Kidney (tissue), 14 donors: ENCODE data around the gene CYLC2. TPM values are rescaled to one million over a fixed set of nuclear protein-coding genes. Genes with fewer than 3 reads are reported as not detected.

ENCODE experiments used
- DNase-seq, 5 donors: peaks; one replicate each; pipeline ENCODE4 v3.0.0-alpha.2; 2013 to 2020
- FAIRE-seq: peaks from 2 replicates; lab custom pipeline; 2012; peaks lifted over from hg19 to GRCh38; lab: Jason Lieb, UNC
- H3K27ac ChIP-seq, 2 donors: one replicate each; pipeline ENCODE4 v1.7.0; 2013; ENCODE audit warnings: low read depth in 2 of 2, low read length in 2 of 2, inconsistent platforms in 1 of 2
- H3K27me3 ChIP-seq: one replicate; pipeline ENCODE4 v1.7.1; 2013; ENCODE audit warnings: low read length, inconsistent platforms; ENCODE audit not compliant: control insufficient read depth, insufficient read depth
- H3K36me3 ChIP-seq, 3 donors: one replicate each; pipeline versions ENCODE4 v1.7.0 to v1.7.1; 2013; ENCODE audit warnings: low read length in 3 of 3, control low read depth in 1 of 3, inconsistent platforms in 1 of 3; ENCODE audit not compliant: insufficient read depth in 3 of 3, control insufficient read depth in 2 of 3
- H3K4me1 ChIP-seq, 3 donors: one replicate each; pipeline versions ENCODE4 v1.7.0 to v1.7.1; 2013; ENCODE audit warnings: low read length in 3 of 3, inconsistent platforms in 1 of 3, low read depth in 1 of 3; ENCODE audit not compliant: control insufficient read depth in 2 of 3, insufficient read depth in 2 of 3
- H3K4me3 ChIP-seq, 3 donors: one replicate each; pipeline versions ENCODE4 v1.7.0 to v1.8.1; 2013; ENCODE audit warnings: low read length in 3 of 3, control low read depth in 1 of 3, inconsistent platforms in 1 of 3
- H3K9ac ChIP-seq, 3 donors: one replicate each; pipeline versions ENCODE4 v1.7.0 to v1.7.1; 2013; ENCODE audit warnings: low read length in 3 of 3, control low read depth in 1 of 3, inconsistent platforms in 1 of 3
- H3K9me3 ChIP-seq, 3 donors: one replicate each; pipeline versions ENCODE4 v1.7.0 to v1.7.1; 2013; ENCODE audit warnings: low read length in 3 of 3, control low read depth in 1 of 3, inconsistent platforms in 1 of 3; ENCODE audit not compliant: control insufficient read depth in 2 of 3, insufficient read depth in 1 of 3
- CTCF ChIP-seq: IDR thresholded peaks from 3 replicates; pipeline ENCODE4 v1.5.1; 2012; ENCODE audit warnings: mild to moderate bottlenecking, moderate library complexity, borderline replicate concordance; ENCODE audit not compliant: insufficient read depth; ENCODE audit errors: extremely low read depth
- intact Hi-C: fragments of 100-400 bp; cut with DNase I; formaldehyde crosslinking; loops from one replicate; pipeline ENCODE4 v1.11.1; 2022
- polyA plus RNA-seq: library from polyadenylated mRNA; stranded (reverse); fragments of 350-450 nt; fragmentation: Illumina TruSeq; extraction: RNeasy Lipid Tissue Mini Kit (QIAGEN cat#74804); gene quantifications from one replicate; pipeline ENCODE4 v1.2.3, GENCODE V29; 2014; ENCODE audit warnings: low read depth, low replicate concordance; ENCODE audit not compliant: insufficient read depth
- total RNA-seq: library from RNA; stranded (reverse); fragmentation: NEBNext Ultra II Directional; extraction: Animal tissue kit (Norgen Biotek cat#: 25700); gene quantifications from one replicate; pipeline ENCODE4 v1.2.1, GENCODE V29; 2021
- donor health status: control.
- donor health status: control.
- donor health status: control.
- donor health status: control.
- donor health status: control.
- donor health status: DM: yes; HTN: yes; CAD: no.
- donor health status: Normal renal cell carcinoma (clear cell type).

Gene CYLC2
- total and polyA plus RNA-seq, 2 donors from 2014 or later: not detected

GRCh38 chr9:103041961-103042360 is 46.8 kb downstream of the CYLC2 start:
- TF ChIP-seq CTCF: no peak
- Histone ChIP-seq H3K9me3 (no peaks in the 10 kb centered on the region), H3K4me3 (no peak overlapping the region), H3K27ac (no peak overlapping the region), H3K36me3 (no peaks in the 10 kb centered on the region), H3K9ac (no peak overlapping the region), H3K27me3 (no peaks in the 10 kb centered on the region), H3K4me1 (no peaks in the 10 kb centered on the region)
- FAIRE-seq (no peak), DNase-seq (no peak)
- intact Hi-C loops: no loop called here
